Loucy (cell line): ENCODE data around the gene DHX34.

ENCODE experiments used
- EZH2phosphoT487 ChIP-seq: fragments of 200-600 bp; IDR thresholded peaks from 2 replicates; pipeline ENCODE4 v1.6.1; 2018; ENCODE audit warnings: antibody characterized with exemption, mild to moderate bottlenecking, moderate library complexity, borderline replicate concordance
- TF ChIP-seq, protein P1 (sequence below): fragments of 200-600 bp; sonication (generic); conservative IDR thresholded peaks from 2 replicates; pipeline ENCODE4 v1.5.1; 2014; ENCODE audit warnings: mild to moderate bottlenecking, antibody characterized with exemption, low read length

- no peak for TF ChIP-seq EZH2phosphoT487
- TF ChIP-seq, protein P1, sequence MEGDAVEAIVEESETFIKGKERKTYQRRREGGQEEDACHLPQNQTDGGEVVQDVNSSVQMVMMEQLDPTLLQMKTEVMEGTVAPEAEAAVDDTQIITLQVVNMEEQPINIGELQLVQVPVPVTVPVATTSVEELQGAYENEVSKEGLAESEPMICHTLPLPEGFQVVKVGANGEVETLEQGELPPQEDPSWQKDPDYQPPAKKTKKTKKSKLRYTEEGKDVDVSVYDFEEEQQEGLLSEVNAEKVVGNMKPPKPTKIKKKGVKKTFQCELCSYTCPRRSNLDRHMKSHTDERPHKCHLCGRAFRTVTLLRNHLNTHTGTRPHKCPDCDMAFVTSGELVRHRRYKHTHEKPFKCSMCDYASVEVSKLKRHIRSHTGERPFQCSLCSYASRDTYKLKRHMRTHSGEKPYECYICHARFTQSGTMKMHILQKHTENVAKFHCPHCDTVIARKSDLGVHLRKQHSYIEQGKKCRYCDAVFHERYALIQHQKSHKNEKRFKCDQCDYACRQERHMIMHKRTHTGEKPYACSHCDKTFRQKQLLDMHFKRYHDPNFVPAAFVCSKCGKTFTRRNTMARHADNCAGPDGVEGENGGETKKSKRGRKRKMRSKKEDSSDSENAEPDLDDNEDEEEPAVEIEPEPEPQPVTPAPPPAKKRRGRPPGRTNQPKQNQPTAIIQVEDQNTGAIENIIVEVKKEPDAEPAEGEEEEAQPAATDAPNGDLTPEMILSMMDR, result no peak
Measured at GRCh38 chr19:47419789-47420188, 70.7 kb downstream of the DHX34 start.
